Calu3 (cell line): ENCODE results near the gene CSPG4. TPM values are rescaled to one million over a fixed set of nuclear protein-coding genes. Genes with fewer than 3 reads are reported as not detected.
"Not testable (repeated sequence)": the region's sequence is repeated elsewhere in the genome, so short reads cannot be mapped to it uniquely, and the experiment has no call there.

ENCODE experiments used
- BruUV-seq: library from RNA; stranded (reverse); fragments of 400-500 nt; replicated peaks from 2 replicates; lab custom pipeline; 2021; lab: Mats Ljungman, UMichigan
- CTCF ChIA-PET: fragments of 300-600 bp; sonication (Branson Sonifier 250); formaldehyde crosslinking; loops from one replicate; lab custom pipeline; 2022; ENCODE audit warnings: antibody characterized with exemption; lab: Charles Lee
- DNase-seq: peaks from one replicate; pipeline ENCODE4 v3.0.0; 2022
- H3K27ac Mint-ChIP-seq: one replicate; pipeline ENCODE4 v1.8.0; 2022; ENCODE audit warnings: mixed read lengths; ENCODE audit not compliant: unreplicated experiment
- H3K27me3 Mint-ChIP-seq: one replicate; pipeline ENCODE4 v1.8.0; 2022; ENCODE audit warnings: mixed read lengths; ENCODE audit not compliant: unreplicated experiment
- H3K36me3 Mint-ChIP-seq: one replicate; pipeline ENCODE4 v1.8.0; 2022; ENCODE audit warnings: mild to moderate bottlenecking, moderate library complexity, mixed read lengths; ENCODE audit not compliant: insufficient read depth, unreplicated experiment
- H3K4me1 Mint-ChIP-seq: one replicate; pipeline ENCODE4 v1.8.0; 2022; ENCODE audit warnings: mild to moderate bottlenecking, low read depth, mixed read lengths; ENCODE audit not compliant: unreplicated experiment
- H3K4me3 Mint-ChIP-seq: one replicate; pipeline ENCODE4 v1.8.0; 2022; ENCODE audit warnings: mild to moderate bottlenecking, low read depth, moderate library complexity, mixed read lengths; ENCODE audit not compliant: unreplicated experiment
- H3K9me3 Mint-ChIP-seq: one replicate; pipeline ENCODE4 v1.8.0; 2022; ENCODE audit warnings: low read depth, mixed read lengths; ENCODE audit not compliant: unreplicated experiment
- CTCF ChIP-seq: fragments of 200-600 bp; IDR thresholded peaks from one replicate; pipeline ENCODE4 v1.8.0; 2022; ENCODE audit warnings: antibody characterized with exemption; ENCODE audit not compliant: unreplicated experiment
- intact Hi-C: fragments of 100-400 bp; cut with micrococcal nuclease; formaldehyde crosslinking; loops from one replicate; pipeline ENCODE4 v1.10.0; 2022; ENCODE audit not compliant: unreplicated experiment
- total RNA-seq: library from RNA; stranded (reverse); gene quantifications from 2 replicates; pipeline ENCODE4 v1.2.3, GENCODE V29; 2022

Gene CSPG4
- total RNA-seq, 1 experiment from 2014 or later, result not detected

GRCh38 chr15:75759416-75760130 is 46.9 kb upstream of the CSPG4 start:
- H3K4me1 Mint-ChIP-seq, result peaks cover 29% of the 10 kb centered on the region
- H3K36me3 Mint-ChIP-seq, result peaks cover 12% of the 10 kb centered on the region
- H3K27ac Mint-ChIP-seq, result peak overlapping the region; percentile 42
- DNase-seq, result no peak
- no peaks in the 10 kb centered on the region for H3K27me3 Mint-ChIP-seq
- no peaks in the 10 kb centered on the region for H3K9me3 Mint-ChIP-seq
- TF ChIP-seq CTCF, result no peak
- peak overlapping the region; percentile 91 for H3K4me3 Mint-ChIP-seq
- CTCF ChIA-PET, result interaction anchor here (1.6 kb wide), 1 partner anchor 21 kb away, joined by 4 read pairs; no protein-coding TSS in a partner anchor
- intact Hi-C loops, result no loop called here
- no TSS peak for BruUV-seq

DNA sequence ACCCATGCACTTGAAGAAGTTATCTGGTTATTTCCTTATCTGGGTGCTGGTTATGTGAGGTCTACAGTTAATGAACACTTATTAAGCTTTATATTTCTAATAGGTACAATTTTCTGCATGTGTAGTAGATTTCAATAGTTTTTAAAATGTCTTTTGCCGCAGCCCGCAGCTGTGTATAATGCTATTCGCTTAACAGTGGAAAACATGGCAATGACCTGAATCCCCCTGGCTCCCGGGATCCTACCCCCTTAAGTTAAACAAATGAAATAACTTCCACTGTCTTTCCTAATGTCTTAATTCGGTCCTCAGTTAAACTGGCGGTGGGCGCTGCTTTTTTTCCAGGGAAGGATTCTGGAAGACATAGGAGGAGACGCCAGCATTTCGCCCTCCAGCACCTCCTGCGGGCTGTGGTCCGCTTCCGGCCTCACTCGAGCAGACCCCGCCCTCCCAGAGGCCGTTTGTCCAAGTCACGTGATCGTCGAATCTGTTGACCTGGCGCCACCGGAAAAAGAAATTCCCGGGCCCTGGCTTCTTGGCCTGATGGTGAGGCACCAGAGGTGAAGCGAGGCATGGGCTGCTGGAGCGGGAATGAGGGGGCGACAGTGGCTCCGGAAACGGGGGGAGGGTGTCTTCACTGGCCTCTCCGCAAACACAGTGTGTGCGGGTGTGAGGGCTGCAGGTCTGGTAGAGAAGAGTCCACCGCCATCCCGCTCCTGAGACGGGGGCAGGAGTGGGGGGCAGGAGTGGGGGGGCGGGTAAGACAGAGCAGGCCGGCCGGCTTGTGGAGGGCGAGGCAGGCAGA is 45.6 kb upstream of the CSPG4 start:
- H3K27me3 Mint-ChIP-seq, result no peaks in the 10 kb centered on the region
- CTCF ChIA-PET, result interaction anchor here (0.7 to 1.6 kb wide), 2 partner anchors 20 to 97 kb away, joined by 3 to 4 read pairs; no protein-coding TSS in a partner anchor
- H3K9me3 Mint-ChIP-seq, result no peaks in the 10 kb centered on the region
- H3K4me1 Mint-ChIP-seq, result peaks cover 22% of the 10 kb centered on the region
- H3K27ac Mint-ChIP-seq, result peak overlapping the region; percentile 95
- BruUV-seq, result no TSS peak
- TF ChIP-seq CTCF, result peak; percentile 18
- peak overlapping the region; percentile 91 for H3K4me3 Mint-ChIP-seq
- peaks cover 12% of the 10 kb centered on the region for H3K36me3 Mint-ChIP-seq
- DNase-seq, result peak; percentile 93
- intact Hi-C loops, result no loop called here

GRCh38 chr15:75754871-75755270 is 42.2 kb upstream of the CSPG4 start:
- H3K27ac Mint-ChIP-seq, BruUV-seq, intact Hi-C loops, H3K4me3 Mint-ChIP-seq, CTCF ChIA-PET, DNase-seq, H3K9me3 Mint-ChIP-seq: not testable (repeated sequence)
- Mint-ChIP-seq H3K27me3 (peaks cover 16% of the 10 kb centered on the region), H3K36me3 (peaks cover 12% of the 10 kb centered on the region), H3K4me1 (peaks cover 20% of the 10 kb centered on the region)

DNA sequence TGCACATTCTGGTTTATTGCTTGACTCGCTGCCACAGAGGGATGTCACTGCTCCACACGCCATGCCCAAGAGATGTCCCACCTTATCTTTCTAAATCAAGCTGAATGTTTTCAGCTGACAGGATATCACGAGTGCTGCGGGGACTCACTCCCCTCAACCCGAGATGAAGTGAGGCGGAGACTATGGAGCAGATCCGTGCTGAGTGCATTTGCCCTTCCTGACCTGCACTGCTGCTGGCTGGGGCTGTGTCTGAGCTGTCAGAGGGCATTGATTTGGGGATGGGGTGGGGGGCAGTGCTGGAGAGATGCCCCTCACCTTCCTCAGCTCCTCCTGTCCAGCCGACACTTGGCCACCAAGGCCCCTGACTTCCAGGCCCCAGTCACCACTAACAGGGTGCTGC is 40.5 kb upstream of the CSPG4 start:
- Mint-ChIP-seq H3K27ac (no peak overlapping the region), H3K9me3 (no peaks in the 10 kb centered on the region), H3K36me3 (peaks cover 2% of the 10 kb centered on the region), H3K4me3 (no peak overlapping the region), H3K4me1 (peaks cover 6% of the 10 kb centered on the region), H3K27me3 (peaks cover 16% of the 10 kb centered on the region)
- CTCF ChIA-PET, result no interaction called here
- BruUV-seq, result no TSS peak
- intact Hi-C loops, result no loop called here
- DNase-seq, result no peak
- no peak for TF ChIP-seq CTCF
